ENCODE data around the gene C9orf152.

- TF ChIP-seq CTCF (IDR thresholded peaks at IDR 0.05) (no peak), POLR2A (IDR thresholded peaks at IDR 0.05) (no peak)
These were observed 6.8 kb upstream of the C9orf152 start for GRCh38 chr9:110214586-110215355.

Data from esophagus squamous epithelium (tissue), 4 donors.